Heart right ventricle (tissue), 16 donors: ENCODE results near the gene PCCA. TPM values are rescaled to one million over a fixed set of nuclear protein-coding genes. Genes with fewer than 3 reads are reported as not detected.

ENCODE experiments used
- ATAC-seq, 8 donors: fragments of 200-7000 bp; cut with Tn5 transposase; one replicate each; pipeline ENCODE4 v1.9.1; 2020; ENCODE audit warnings: mild to moderate bottlenecking in 8 of 8, moderate library complexity in 8 of 8, moderate number of reproducible peaks in 1 of 8
- DNase-seq, 2 donors: peaks; one replicate each; pipeline ENCODE4 v3.0.0-alpha.2; 2020
- H3K27ac ChIP-seq, 10 donors: fragments of 200-600 bp; sonication (generic) in 2 of 10; one replicate each; pipeline versions ENCODE4 v1.5.0 to v1.8.0; 2020 to 2022; ENCODE audit warnings: mild to moderate bottlenecking in 3 of 10
- H3K27me3 ChIP-seq, 7 donors: fragments of 200-600 bp; one replicate each; pipeline ENCODE4 v1.8.0; 2021 to 2022; ENCODE audit warnings: mild to moderate bottlenecking in 2 of 7
- H3K36me3 ChIP-seq, 9 donors: fragments of 200-600 bp; sonication (generic) in 1 of 9; one replicate each; pipeline versions ENCODE4 v1.5.0 to v1.8.0; 2020 to 2022; ENCODE audit warnings: mild to moderate bottlenecking in 2 of 9
- H3K4me1 ChIP-seq, 9 donors: fragments of 200-600 bp; sonication (generic) in 1 of 9; one replicate each; pipeline versions ENCODE4 v1.5.0 to v1.8.0; 2020 to 2022; ENCODE audit warnings: mild to moderate bottlenecking in 4 of 9
- H3K4me3 ChIP-seq, 10 donors: fragments of 200-600 bp; sonication (generic) in 2 of 10; one replicate each; pipeline versions ENCODE4 v1.5.0 to v1.8.0; 2020 to 2022; ENCODE audit warnings: mild to moderate bottlenecking in 7 of 10, moderate library complexity in 2 of 10
- H3K9me3 ChIP-seq, 11 donors: fragments of 200-600 bp in 10 of 11; sonication (generic) in 2 of 11; one replicate each; pipeline versions ENCODE4 v1.5.0 to v1.8.0; 2013 to 2022; ENCODE audit warnings: mild to moderate bottlenecking in 2 of 11, control low read depth in 1 of 11, moderate library complexity in 1 of 11
- WGBS, 2 donors: extraction: QIAGEN DNeasy Blood & Tissue Kit; methylation state at CpG; one replicate each; pipeline ENCODE4 v1.1.7; 2013; ENCODE audit warnings: inconsistent platforms in 1 of 2; 5-methylcytosine and 5-hydroxymethylcytosine counted together
- intact Hi-C, 10 donors: fragments of 100-400 bp; cut with DNase I; formaldehyde crosslinking; loops; one replicate each; pipeline versions ENCODE4 v1.11.1 to v1.14.2; 2022
- polyA plus RNA-seq, 2 donors: library from polyadenylated mRNA; stranded (reverse); fragments of 200-250 nt; gene quantifications; one replicate each; pipeline ENCODE4 v1.2.3, GENCODE V29; 2013
- total RNA-seq, 10 donors: library from RNA; stranded (reverse); fragmentation: NEBNext Ultra II Directional in 3 of 10; extraction: Animal tissue kit (Norgen Biotek cat#: 25700) in 3 of 10; gene quantifications; one replicate each; pipeline versions ENCODE4 v1.2.1 to v1.2.4, GENCODE V29; 2021 to 2023
- TF ChIP-seq, protein P1 (sequence below), 9 donors: fragments of 200-600 bp; sonication (generic) in 2 of 9; IDR thresholded peaks; one replicate each; pipeline versions ENCODE4 v1.5.0 to v1.8.0; 2021 to 2022; ENCODE audit warnings: antibody characterized with exemption in 9 of 9, mild to moderate bottlenecking in 5 of 9, moderate library complexity in 1 of 9
- donor health status: Arrhythmogenic right ventricular cardiomyopathy.
- donor health status: ischemic (EF 13 %, LVEDD 7.1; RV severe dilation, severe dysfunction).
- donor health status: healthy with polysubstance abuse.
- donor health status: DM: no; HTN: yes; CAD: no.
- donor health status: DM: no; HTN: no; CAD: no.
- donor health status: ischemic (EF 25% LVEDD 6.9; RV normal size, moderate dysfunction).
- donor health status: ischemic (EF 25% LVEDD 5.7; RV mildly dilated, moderate dysfunction).
- donor health status: healthy.
- donor health status: DM: yes; HTN: yes; CAD: no.
- donor health status: Ischemic cardiomyopathy.
- donor health status: ischemic (EF 35%, LVEDD 5.7; RV mildly dilated, moderate dysfunction).
- donor health status: nonischemic (EF 11% LVEDD 7.7; RV severe dilation, severe dysfunction).
- donor health status: DM: yes; HTN: yes; CAD: no.
- donor health status: PGD.
- donor health status: ischemic (EF 29% LVEDD 5.4; RV normal size, mild dysfunction).
- donor health status: nonischemic (EF 23%, LVEDD 6.1; RV moderate dilation, normal function).

PCCA gene
- total and polyA plus RNA-seq, 12 donors: 21.2 to 71.9 (median 60.7) TPM

DNA sequence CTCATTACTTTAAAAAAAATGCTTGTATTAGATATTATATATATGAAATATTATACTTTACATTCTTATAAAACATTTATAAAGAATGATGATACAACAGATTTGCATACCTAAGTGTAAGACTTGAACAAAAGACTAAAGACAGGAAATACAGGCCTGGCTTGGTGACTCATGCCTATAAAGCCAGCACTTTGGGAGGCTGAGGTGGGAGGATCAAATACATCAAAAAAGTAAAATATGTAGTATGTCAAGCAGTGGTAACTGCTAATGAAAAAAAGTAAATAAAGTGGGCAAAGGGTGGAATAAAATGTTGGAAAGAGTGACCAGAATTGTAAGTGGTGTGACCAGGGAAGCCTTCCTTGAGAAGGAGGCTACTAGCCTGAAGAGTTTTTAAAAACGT, 366.0 kb downstream of the PCCA start:
- WGBS, 2 donors: 95 to 97% methylated on average over 1 of the region's 1 CpG

DNA sequence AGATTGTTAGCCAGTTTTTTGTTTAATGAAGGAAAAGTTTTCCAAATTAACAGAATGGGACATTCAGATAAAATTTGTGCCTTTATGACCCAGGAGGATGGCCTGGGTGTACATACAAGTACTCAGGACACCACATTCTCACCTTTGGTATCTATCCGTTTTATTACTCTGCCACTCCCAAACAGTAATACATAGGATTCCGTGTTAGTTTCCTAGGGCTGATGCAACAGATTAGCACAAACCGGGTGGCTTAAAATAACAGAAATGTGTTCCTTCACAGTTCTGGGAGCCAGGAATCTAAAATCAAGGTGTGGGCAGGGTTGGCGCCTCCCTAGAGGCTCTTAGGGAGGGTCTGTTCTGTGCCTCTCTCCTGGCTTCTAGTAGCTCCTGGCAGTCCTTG, 369.8 kb downstream of the PCCA start:
- DNase-seq (no peak), ATAC-seq (no peak)
- Histone ChIP-seq H3K27ac (no peak overlapping the region), H3K9me3 (peaks cover 0 to 7% (median 0%) of the 10 kb centered on the region in 11 donors), H3K4me3 (no peak overlapping the region), H3K27me3 (no peaks in the 10 kb centered on the region), H3K4me1 (peaks cover 0 to 3% (median 0%) of the 10 kb centered on the region in 9 donors), H3K36me3 (no peaks in the 10 kb centered on the region)
- TF ChIP-seq, protein P1, sequence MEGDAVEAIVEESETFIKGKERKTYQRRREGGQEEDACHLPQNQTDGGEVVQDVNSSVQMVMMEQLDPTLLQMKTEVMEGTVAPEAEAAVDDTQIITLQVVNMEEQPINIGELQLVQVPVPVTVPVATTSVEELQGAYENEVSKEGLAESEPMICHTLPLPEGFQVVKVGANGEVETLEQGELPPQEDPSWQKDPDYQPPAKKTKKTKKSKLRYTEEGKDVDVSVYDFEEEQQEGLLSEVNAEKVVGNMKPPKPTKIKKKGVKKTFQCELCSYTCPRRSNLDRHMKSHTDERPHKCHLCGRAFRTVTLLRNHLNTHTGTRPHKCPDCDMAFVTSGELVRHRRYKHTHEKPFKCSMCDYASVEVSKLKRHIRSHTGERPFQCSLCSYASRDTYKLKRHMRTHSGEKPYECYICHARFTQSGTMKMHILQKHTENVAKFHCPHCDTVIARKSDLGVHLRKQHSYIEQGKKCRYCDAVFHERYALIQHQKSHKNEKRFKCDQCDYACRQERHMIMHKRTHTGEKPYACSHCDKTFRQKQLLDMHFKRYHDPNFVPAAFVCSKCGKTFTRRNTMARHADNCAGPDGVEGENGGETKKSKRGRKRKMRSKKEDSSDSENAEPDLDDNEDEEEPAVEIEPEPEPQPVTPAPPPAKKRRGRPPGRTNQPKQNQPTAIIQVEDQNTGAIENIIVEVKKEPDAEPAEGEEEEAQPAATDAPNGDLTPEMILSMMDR (IDR thresholded peaks at IDR 0.05): no peak
- intact Hi-C loops: no loop called here
- WGBS, 2 donors: 95 to 99% methylated on average over 4 of the region's 4 CpGs

More for the DNA sequence above, 366.0 kb downstream of the PCCA start:
- Histone ChIP-seq H3K4me1 (no peaks in the 10 kb centered on the region), H3K27ac (no peak overlapping the region), H3K27me3 (no peaks in the 10 kb centered on the region), H3K36me3 (peaks cover 0 to 6% (median 0%) of the 10 kb centered on the region in 9 donors), H3K9me3 (peaks cover 0 to 7% (median 0%) of the 10 kb centered on the region in 11 donors), H3K4me3 (no peak overlapping the region)
- ATAC-seq: no peak
- DNase-seq: no peak
- intact Hi-C loops: no loop called here
- TF ChIP-seq, protein P1 (IDR thresholded peaks at IDR 0.05): no peak

DNA sequence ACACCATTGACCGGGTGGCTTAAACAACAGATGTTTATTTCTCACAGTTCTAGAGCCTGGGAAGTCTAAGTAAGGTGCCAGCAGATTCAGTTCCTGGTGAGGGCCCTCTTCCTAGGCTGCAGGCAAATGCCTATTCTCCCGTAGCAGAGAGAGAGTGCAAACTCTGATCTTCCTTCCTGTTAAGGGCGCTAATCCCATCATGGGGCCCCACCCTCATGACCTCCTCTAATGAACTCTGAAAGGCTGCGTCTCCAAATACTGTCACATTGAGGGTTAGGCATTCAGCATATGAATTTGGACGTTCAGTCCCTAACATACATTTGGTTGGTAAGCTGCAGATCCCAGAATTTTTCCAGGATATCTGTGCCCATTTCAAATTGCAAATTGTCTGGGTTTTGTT, 370.9 kb downstream of the PCCA start:
- peaks cover 0 to 11% (median 0%) of the 10 kb centered on the region in 9 donors for H3K4me1 ChIP-seq
- H3K9me3 ChIP-seq: peaks cover 0 to 7% (median 0%) of the 10 kb centered on the region in 11 donors
- WGBS, 2 donors: 95 to 98% methylated on average over 5 of the region's 5 CpGs
- no peaks in the 10 kb centered on the region for H3K36me3 ChIP-seq
- intact Hi-C loops: no loop called here
- H3K27ac ChIP-seq: no peak overlapping the region
- ATAC-seq (no peak), DNase-seq (no peak)
- TF ChIP-seq, protein P1 (IDR thresholded peaks at IDR 0.05): no peak
- H3K27me3 ChIP-seq: no peaks in the 10 kb centered on the region
- H3K4me3 ChIP-seq: no peak overlapping the region

DNA sequence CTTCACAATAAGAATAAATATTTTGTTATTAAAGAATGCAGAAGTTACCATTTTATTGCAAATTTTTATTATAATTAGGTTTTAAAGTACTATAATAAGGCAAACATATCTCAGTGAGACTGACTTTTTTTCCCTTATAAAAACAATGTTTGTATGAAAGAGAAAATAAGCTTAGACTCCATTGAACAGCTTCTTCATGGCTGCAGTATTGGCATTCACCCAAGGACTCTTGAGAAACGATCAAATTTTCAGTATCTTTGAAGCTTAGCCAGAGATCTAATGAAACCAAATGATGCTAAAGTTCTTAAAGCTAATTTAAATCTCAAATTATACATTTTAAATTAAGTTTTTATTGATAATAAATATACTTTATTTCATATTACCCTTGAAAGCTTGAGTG, 371.4 kb downstream of the PCCA start:
- intact Hi-C loops: no loop called here
- Histone ChIP-seq H3K4me3 (no peak overlapping the region), H3K27me3 (no peaks in the 10 kb centered on the region), H3K36me3 (no peaks in the 10 kb centered on the region), H3K27ac (no peak overlapping the region), H3K4me1 (peaks cover 0 to 11% (median 0%) of the 10 kb centered on the region in 9 donors), H3K9me3 (peaks cover 0 to 7% (median 0%) of the 10 kb centered on the region in 11 donors)
- TF ChIP-seq, protein P1 (IDR thresholded peaks at IDR 0.05): no peak
- DNase-seq: no peak
- 31 to 46% methylated on average over 1 of the region's 1 CpG for WGBS, 2 donors
- no peak for ATAC-seq
